Putamen (tissue), 1 donor: Measurements from ENCODE around the gene SYNGR2.
"Not testable (repeated sequence)": the region's sequence is repeated elsewhere in the genome, so short reads cannot be mapped to it uniquely, and the experiment has no call there.

Source experiments
- DNase-seq: peaks from one replicate; pipeline ENCODE4 v3.0.0-alpha.2; 2016; ENCODE audit warnings: low spot score

SYNGR2 gene

DNA sequence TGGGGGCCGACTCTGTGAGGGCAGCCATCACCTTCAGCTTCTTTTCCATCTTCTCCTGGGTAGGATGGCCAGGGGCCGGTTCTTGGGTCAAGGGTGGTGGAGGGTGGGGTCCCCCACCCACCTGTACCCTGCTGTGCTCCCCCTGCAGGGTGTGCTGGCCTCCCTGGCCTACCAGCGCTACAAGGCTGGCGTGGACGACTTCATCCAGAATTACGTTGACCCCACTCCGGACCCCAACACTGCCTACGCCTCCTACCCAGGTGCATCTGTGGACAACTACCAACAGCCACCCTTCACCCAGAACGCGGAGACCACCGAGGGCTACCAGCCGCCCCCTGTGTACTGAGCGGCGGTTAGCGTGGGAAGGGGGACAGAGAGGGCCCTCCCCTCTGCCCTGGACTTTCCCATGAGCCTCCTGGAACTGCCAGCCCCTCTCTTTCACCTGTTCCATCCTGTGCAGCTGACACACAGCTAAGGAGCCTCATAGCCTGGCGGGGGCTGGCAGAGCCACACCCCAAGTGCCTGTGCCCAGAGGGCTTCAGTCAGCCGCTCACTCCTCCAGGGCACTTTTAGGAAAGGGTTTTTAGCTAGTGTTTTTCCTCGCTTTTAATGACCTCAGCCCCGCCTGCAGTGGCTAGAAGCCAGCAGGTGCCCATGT is 3.3 kb downstream of the SYNGR2 start:
- DNase-seq: not testable (repeated sequence)

DNA sequence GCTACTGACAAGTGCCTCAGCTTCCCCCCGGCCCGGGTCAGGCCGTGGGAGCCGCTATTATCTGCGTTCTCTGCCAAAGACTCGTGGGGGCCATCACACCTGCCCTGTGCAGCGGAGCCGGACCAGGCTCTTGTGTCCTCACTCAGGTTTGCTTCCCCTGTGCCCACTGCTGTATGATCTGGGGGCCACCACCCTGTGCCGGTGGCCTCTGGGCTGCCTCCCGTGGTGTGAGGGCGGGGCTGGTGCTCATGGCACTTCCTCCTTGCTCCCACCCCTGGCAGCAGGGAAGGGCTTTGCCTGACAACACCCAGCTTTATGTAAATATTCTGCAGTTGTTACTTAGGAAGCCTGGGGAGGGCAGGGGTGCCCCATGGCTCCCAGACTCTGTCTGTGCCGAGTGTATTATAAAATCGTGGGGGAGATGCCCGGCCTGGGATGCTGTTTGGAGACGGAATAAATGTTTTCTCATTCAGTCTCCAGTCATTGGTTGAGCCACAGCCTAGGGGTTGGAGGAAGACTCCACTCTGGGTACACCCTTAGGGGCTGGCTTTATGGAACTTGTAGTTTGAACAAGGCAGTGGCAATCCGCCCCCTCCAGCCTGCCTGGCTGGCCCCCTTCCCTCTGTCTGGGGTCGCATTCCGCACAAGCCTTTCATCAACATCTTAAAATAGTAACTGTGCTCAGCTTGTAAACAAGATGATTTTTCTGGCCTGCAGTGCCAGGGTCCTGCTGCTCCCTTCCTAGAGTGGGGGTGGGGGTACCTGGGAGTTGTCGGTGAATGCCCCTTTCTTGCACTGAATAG is 4.1 kb downstream of the SYNGR2 start:
- no peak for DNase-seq

DNA sequence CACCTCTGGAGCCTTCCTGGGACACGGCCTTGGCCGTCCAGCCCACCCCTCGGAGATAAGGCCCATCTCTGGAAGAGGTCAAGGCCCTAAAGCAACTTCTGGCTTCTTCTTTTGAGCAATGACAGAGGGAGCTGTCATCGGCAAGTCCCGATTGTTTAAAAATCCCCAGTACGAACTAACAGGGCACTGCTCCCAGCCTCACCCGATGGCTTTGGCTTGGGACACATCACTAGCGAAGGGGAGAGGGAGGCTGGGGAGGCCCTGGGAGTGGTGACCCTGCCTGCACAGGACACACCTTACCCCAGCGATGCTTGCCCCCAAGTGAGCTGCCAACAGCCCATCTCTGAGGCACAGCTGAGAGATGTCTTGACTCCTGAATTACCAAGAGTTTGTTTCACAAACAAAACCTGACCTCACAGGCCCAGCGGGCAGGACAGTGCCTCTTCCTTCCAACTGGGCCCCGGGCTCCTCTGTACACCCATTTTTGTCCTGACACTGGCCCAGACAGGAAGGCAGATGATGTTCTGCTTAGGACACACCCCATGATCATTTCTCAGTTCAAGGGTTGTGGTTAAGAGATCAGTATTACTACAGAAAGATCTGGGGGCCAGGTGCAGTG is 4.8 kb downstream of the SYNGR2 start:
- no peak for DNase-seq

DNA sequence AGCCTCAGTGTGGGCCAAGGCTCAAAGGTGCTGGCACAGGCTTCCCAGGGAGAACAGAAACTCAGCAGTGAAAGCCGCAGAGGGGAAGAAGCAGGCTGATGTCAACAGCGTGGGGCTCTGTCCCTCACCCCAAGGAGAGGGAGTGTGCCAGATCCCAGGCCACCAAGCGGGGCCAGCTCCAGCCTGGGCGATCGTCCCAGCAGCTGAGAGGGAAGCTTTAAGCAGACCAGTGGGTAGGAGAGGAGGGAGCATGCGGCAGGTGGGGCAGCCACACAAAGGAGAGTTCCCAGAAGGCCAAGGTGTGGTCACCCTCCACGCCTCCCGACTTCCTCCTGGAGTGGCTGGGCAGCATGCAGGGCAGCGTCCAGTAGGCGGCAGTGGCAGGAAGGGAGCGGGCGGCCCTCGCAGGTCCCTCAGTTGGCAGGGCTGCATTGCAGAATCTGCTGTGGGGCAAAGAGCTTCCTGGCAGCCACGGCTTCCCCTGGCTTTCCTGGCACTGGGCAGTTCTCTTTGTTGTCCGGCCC is 6.0 kb downstream of the SYNGR2 start:
- DNase-seq: peak; percentile 82

DNA sequence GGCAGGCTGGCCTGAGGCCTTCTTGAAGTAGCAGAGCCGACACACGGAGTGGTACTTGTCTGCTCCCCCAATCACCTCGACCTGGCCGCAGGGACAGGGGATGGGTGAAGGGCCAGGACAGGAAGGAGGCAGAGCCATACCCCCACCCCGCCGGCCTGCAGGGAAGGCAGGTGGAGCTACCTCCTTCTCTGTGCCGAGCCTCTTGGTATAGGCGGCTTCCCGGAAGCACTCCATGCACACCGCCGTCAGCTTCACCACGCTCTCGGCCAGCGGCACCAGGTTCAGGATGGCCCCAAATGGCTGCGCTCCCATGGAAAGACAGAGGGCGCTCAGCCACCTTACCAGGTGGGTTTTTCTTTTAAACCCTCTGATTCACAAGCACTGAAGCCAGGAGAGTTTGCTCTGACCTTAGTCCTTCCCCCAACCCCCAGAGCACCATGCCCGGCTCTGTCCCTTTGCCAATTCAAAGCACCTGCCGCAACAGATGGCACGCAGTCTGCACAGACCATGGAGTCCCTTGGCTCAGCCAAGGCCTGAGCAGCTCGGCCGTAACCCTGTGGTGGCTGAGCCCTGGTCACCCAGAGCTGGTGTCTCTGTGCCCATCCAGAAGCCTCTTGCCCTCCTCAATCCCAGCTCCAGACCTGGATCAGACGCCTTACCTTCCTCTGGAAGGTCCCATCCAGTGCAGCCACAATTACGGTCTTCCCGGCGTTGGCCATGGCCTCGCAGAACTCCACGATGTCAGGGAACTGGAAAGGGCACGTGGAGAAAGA is 6.7 kb downstream of the SYNGR2 start:
- DNase-seq: no peak

DNA sequence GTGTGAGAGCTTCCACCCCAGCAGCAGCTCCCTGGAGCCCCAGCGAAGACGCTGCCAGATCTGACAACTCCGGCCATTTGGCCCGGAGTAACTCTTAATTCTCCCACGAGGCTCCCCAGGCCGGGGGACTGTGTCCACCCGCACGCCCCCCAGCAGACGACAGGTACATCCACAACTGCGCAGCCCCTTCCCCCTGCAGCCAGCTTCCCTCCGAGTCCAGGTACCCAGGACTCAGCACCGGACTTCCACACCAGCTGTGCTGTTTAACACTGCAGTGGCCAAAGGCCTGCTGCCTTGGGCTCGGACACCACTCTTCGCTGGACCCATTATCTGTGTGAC is 7.2 kb downstream of the SYNGR2 start:
- DNase-seq: no peak

DNA sequence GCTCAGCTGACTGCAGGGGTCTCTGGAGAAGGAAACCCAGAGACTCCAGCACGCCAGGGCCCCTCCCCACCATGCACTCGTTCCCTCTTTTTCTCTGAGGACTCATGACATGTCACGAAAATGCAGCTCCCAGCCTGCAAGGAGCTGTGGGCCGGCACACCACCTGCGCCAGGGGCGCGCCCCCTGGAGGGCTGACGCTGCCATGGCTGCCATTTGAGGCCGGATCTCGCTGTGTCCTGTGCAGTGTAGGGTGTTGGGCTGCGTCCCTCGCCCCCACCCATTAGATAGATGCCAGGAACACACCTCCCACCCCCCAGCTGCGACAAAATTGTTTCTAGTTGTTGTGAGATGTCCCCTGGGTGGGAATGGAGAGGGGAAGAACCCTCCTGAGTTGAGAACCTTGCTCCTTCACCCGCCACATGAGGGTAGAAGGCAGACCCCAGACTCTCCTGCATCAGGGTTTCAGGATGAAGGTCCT is 8.2 kb downstream of the SYNGR2 start:
- peak; percentile 57 for DNase-seq

DNA sequence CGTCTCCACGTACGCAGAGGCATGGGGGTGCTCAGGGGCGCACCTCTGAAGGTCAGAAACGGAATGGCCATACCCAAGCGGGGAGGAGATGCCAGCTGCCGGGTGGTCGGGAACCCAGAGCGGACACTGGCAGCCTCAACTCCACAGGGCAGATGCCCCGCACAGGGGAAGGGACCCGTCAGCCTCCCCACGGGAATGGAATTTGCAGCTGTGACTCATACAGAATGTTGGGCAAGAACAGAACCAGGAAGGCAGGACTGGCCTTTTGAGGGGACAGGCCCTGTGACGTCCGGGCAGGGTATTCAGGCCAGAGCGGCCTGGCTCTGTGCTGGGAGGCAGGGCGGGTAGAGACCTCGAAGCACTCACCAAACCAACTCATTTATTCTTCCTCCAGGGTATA is 11.0 kb downstream of the SYNGR2 start:
- DNase-seq: no peak

DNA sequence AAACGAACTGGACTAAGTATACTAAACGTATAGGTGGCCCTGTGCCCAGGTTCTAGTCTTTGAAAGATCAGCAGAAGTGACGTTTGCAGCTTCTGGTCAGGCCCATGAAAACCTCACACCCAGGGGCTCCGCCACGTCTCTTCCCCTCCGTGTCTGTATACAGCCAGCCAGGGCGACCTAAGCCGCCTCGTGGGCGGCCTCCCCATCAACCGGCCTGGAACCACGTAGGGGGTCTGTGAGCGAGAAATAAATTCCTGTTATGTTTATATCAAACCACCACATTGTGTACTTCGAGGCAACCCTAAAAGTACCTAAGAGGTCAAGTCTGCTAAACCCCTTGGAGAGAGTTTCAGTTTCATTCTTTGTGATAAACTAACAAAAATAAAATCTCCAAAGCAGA is 11.7 kb downstream of the SYNGR2 start:
- DNase-seq: no peak

DNA sequence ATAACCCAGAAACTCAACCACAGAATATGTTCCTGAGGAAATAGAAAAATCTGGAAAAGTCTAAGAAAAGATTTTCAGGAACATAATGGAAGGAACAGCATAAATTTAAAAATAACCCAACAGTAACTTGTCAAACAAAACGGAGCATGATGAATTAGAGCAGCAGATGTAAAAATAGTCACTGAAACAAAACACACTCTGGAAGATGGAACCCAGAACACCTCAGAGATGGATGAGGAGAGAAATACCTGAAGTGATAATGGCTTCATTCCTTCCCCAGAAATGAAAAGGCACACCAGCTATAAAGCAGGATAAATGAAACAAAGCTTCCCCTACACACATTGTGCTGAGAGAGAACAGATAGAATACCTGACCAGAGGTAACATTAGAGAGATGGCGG is 12.1 kb downstream of the SYNGR2 start:
- DNase-seq: no peak

DNA sequence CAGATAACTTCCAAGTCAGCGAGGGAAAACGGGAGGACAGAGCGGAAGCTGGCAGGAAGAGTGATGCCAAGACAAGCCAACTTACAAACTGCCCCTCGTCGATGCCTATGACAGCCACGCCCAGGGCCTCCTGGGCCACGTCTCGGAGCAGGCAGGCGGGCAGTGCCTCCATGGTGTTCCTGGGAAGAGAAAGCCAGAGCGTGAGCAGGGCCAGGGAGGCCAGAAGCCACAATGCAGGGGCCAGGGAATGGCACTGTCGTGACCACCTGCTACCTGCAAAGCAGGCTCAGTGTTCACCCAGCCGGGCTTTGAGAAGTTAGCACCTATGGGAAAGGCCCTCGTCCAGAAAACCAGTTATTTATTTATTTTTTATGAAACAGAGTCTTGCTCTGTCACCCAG is 14.1 kb downstream of the SYNGR2 start:
- no peak for DNase-seq

DNA sequence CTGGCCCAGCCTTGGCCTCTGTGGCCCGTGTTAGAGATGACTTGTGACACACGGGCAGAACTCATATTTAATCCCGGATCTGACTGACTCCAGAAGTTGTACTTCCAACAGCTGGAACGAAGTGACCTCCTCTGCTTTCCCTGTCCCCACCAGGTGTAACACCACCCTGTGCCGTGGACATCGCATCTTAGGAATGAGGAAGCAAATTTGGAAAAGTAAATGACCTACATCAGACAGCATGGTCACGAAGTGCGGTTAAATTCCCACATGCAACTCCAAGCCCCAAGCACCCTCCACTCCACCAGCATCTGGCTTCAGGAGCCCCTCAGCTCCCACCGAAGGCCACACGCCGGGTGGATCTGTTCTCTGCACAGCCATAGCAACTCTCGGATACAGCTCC is 15.5 kb downstream of the SYNGR2 start:
- no peak for DNase-seq

DNA sequence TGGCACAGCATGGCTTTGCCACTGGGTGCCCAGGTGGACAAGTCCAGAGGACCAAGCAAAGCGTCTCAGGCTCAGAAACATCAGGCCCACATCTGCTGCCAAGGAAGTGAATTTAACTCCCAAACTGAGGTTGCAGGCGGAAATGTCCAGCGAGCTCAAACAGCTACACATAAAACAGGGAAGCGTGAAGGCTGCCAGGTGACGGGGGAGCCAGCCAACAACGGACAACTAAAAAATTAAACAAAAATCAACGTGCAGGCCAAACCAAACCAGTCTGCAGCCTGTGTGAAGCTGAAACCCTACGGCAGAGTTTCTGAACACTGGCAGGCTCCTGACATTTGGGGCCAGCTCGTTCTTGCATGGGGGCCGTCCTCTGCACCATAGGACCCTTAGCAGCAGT is 16.0 kb downstream of the SYNGR2 start:
- DNase-seq: no peak

DNA sequence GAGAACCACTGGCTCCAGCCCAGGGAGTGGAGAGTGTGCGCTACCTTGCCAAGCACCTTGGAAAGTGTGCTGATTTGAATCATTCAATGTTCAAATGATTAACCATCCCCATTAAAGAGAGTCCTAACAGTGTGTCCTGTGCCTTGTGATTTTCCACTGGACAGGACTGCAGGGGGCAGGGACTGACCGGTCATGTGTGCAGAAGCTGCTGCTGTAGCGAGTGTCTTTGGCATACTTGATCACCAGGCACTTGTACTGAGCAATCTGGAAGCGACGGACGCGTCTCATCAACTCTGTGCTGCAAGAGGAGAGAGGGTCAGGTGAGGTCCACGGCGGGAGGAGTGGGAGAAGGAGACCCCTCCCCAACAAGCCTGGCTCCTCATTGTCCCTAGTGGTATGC is 16.5 kb downstream of the SYNGR2 start:
- no peak for DNase-seq

DNA sequence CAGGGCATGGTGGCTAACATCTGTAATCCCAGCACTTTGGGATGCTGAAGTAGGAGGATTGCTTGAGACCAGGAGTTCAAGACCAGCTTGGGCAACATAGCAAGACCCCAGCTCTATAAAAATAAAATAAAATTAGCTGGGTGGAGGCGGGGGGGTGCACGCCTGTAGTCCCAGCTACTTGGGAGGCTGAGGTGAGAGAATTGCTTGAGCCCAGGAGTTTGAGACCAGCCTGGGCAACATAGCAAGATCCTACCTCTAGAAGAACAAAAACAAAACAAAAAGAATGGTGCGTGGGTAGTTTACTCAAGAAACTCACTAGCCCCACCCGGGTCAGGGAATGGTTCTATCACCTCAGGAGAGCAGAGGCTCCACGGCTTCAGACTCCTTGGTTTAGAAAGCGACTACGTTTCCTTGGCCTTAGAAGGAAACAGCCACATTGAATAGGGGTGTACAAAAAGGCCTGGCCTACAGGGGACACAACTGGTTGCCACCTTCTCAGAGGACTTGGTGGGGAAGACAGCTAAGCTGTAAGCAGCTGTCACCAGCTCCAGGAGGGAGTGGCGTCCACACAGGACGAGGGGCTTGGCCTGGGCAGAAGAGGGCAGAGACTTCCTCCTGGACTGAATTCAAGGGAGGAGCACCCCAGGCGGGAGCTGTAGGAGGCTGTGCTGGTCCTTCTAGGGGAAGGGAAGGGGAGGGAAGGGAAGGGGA is 17.8 kb downstream of the SYNGR2 start:
- DNase-seq: no peak

DNA sequence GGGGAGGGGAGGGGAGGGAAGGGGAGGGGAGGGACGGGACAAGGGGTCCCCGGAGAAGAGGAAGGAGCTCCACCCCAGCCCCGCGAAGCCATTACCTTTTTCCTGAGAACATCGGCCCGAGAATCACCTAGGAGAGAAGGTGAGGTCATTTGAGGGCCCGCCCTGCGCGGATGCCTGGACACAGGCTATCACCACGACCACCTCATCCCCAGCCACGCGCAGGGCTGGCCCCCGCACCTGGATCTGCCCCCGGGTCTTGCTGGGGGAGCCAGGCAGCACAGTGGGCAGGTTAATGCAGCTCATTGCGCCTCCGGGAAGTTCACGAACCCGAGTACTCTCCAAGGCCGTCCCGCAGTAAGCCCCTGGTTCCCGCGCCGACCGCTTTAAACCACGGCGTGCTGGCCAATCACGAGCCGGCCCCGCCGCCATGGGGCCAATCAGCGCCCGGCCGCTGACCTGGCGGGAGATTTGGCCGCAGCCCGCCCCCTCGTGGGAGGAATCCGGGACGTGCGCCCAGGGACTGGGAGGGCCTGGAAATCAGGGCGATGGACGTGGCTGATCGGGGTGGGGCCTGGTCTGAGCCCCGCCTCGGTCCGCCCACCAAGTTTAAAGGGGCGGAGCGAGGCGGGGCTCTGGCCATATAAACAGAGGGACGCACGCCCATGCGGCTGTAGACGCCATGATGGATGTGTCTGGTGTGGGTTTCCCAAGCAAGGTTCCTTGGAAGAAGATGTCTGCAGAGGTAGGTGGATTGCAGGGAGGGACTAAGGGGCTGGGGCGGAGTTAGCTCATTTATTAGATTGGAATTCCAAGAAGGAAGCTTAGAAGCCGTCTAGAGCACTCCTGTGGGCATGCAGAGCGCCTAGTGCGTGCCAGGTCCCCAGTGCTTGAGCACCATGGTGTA is 18.6 kb downstream of the SYNGR2 start, which contains the start of the genes AFMID and TK1:
TSS of gene AFMID (plus strand) at position 671 of the 904 bp plus-strand sequence. CDS start at position 680, 9 bp downstream.
TSS of gene TK1 (minus strand) at position 361 of the 904 bp plus-strand sequence. CDS start at position 303, 58 bp downstream.
- peak; percentile 96 for DNase-seq

DNA sequence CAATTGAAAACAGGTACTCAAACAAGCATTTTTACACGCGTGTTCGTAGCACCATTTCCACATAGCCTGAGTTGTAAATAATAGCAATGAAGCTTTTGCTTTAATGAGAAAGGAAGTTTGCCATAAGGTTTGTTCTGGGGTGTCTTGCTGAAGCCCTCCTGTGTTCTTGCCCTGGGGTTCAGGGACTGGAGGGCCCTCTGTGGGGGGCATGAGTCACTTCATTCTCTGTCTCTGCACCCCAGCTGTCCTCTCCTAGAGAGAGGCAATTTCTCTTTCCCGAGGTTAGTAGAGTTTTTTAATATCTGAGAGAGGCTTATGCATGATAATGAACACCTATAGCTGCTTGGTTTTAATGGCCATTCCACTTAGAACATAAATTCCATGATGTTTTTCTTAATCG is 28.3 kb downstream of the SYNGR2 start:
- no peak for DNase-seq

DNA sequence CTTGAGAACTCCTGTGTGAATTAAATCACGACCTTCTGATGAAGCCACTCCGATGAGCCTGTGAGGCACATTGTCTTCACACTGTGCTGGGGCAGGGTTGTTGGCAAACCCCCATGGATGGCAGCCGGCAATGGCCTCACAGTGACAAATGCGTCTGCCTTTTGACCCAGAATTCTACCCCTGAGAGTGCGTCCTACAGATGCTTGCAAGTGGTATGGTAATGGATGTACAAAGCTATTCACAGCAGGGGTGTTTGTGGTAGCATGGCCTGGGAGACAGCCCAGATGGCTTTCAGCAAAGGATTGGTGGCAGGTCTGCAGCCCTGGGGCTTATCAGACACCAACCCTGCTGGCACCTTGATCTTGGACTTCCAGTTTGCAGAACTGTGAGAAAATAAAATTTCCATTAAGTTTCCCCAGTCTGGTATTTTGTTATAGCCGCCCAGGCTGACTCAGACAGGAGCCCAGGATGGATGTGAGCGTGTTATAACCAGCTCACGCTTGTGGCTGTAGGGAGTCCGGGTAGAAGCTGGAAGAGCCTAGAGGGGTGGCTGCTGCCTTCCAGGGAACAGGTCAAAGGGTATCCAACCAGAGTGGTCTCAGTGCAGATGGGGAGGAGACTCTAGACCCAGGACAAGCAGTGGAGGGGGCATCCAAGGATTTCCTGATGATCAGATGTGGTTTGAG is 28.9 kb downstream of the SYNGR2 start:
- no peak for DNase-seq

DNA sequence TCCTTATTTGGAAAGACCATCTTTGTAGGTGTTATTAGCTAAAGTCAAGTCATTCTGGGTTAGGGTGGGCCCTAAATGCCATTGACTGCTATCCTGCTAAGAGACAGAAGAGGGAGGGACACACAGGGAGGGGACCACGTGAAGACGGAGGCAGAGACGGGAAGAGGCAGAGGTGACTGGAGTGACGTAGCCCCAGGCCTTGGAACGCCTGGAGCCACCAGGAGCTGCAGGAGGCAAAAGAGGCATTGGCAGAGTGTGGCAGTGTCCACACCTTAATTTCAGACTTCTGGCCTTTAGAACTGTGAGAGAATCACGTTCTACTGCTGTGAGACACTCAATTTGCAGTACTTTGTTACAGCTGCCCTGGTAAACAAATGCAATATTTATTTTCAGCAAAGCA is 32.1 kb downstream of the SYNGR2 start:
- no peak for DNase-seq

DNA sequence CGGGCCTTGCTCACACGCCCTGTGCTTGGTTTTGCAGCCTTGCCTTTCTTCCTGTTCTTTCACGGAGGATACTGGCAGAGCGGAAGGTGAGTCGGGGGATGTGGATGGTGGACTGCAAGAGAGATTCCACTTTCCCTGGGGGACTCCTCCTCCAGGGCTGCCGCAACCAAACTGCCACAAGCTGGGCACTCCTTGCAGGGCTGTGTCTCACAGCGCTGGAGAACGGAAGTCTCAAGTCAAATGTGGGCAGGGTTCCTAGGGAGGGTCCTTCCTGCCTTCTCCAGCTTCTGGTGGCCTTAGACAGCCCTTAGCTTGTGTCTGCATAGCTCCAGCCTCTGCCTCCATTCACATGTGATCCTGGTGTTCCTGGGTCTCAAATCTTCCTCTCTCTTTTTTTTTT is 34.3 kb downstream of the SYNGR2 start:
- no peak for DNase-seq
